Large intestine (tissue), 12 donors: ENCODE measurements around the gene RPL6. TPM values are rescaled to one million over a fixed set of nuclear protein-coding genes. Genes with fewer than 3 reads are reported as not detected.
"Not testable (repeated sequence)": the region's sequence is repeated elsewhere in the genome, so short reads cannot be mapped to it uniquely, and the experiment has no call there.

ENCODE experiments used
- DNase-seq, 2 donors: peaks; one replicate each; pipeline versions ENCODE4 v3.0.0 to v3.0.0-alpha.2; 2013
- H3K27ac ChIP-seq: one replicate; pipeline ENCODE4 v1.5.1; 2013; ENCODE audit warnings: low read length
- H3K27me3 ChIP-seq: 2 replicates; pipeline ENCODE4 v1.6.1; 2013; ENCODE audit warnings: low read length; ENCODE audit not compliant: control insufficient read depth, insufficient read depth
- H3K36me3 ChIP-seq: 2 replicates; pipeline ENCODE4 v1.6.1; 2013; ENCODE audit warnings: low read length; ENCODE audit not compliant: control insufficient read depth, insufficient read depth
- H3K4me1 ChIP-seq: one replicate; pipeline ENCODE4 v1.6.1; 2013; ENCODE audit warnings: low read length; ENCODE audit not compliant: control insufficient read depth, insufficient read depth
- H3K4me3 ChIP-seq: one replicate; pipeline ENCODE4 v1.5.1; 2013; ENCODE audit warnings: low read length
- H3K9me3 ChIP-seq: one replicate; pipeline ENCODE4 v1.6.1; 2013; ENCODE audit warnings: mild to moderate bottlenecking, low read depth, low read length, moderate library complexity; ENCODE audit not compliant: control insufficient read depth
- WGBS: methylation state at CpG from one replicate; pipeline ENCODE4 v1.1.5; 2013; ENCODE audit warnings: low lambda C conversion rate; ENCODE audit not compliant: insufficient coverage; 5-methylcytosine and 5-hydroxymethylcytosine counted together
- long read RNA-seq, 11 donors: transcript quantifications; one replicate each; lab custom pipeline, GENCODE V29; 2026
- polyA plus RNA-seq: library from polyadenylated mRNA; unstranded; fragments of 120-200 nt; gene quantifications from one replicate; pipeline ENCODE4 v1.2.1, GENCODE V29; 2013

The RPL6 gene
- polyA plus RNA-seq = 2,028 TPM
- long read RNA-seq, donor 1, transcript RPL6-201 (7 exons, 947 nt) = major isoform, 203 of 435 reads
- long read RNA-seq, donor 1, transcript RPL6-202 (7 exons, 1,074 nt) = minor isoform, 6 of 435 reads
- long read RNA-seq, donor 1, transcript RPL6-205 (3 exons, 583 nt) = minor isoform, 11 of 435 reads
- long read RNA-seq, donor 1, transcript RPL6-204 (2 exons, 612 nt) = minor isoform, 10 of 435 reads
- long read RNA-seq, donor 1, partial matches to known transcripts = 196 of 435 reads
- long read RNA-seq, donor 1, other reads (novel, unspliced or antisense) = 9 of 435 reads
- long read RNA-seq, donor 2, transcript RPL6-202 (7 exons, 1,074 nt) = minor isoform, 10 of 906 reads
- long read RNA-seq, donor 2, transcript RPL6-201 (7 exons, 947 nt) = major isoform, 344 of 906 reads
- long read RNA-seq, donor 2, transcript RPL6-204 (2 exons, 612 nt) = minor isoform, 12 of 906 reads
- long read RNA-seq, donor 2, transcript RPL6-205 (3 exons, 583 nt) = minor isoform, 38 of 906 reads
- long read RNA-seq, donor 2, partial matches to known transcripts = 457 of 906 reads
- long read RNA-seq, donor 2, other reads (novel, unspliced or antisense) = 43 of 906 reads
- long read RNA-seq, donor 3 = 0 reads
- long read RNA-seq, donor 4, transcript RPL6-201 (7 exons, 947 nt) = major isoform, 39 of 114 reads
- long read RNA-seq, donor 4, partial matches to known transcripts = 70 of 114 reads
- long read RNA-seq, donor 4, other reads (novel, unspliced or antisense) = 0 of 114 reads
- long read RNA-seq, donor 5, transcript RPL6-202 (7 exons, 1,074 nt) = minor isoform, 5 of 418 reads
- long read RNA-seq, donor 5, transcript RPL6-205 (3 exons, 583 nt) = minor isoform, 6 of 418 reads
- long read RNA-seq, donor 5, transcript RPL6-201 (7 exons, 947 nt) = major isoform, 192 of 418 reads
- long read RNA-seq, donor 5, partial matches to known transcripts = 185 of 418 reads
- long read RNA-seq, donor 5, other reads (novel, unspliced or antisense) = 25 of 418 reads
- long read RNA-seq, donor 6, transcript RPL6-201 (7 exons, 947 nt) = major isoform, 328 of 806 reads
- long read RNA-seq, donor 6, transcript RPL6-202 (7 exons, 1,074 nt) = minor isoform, 12 of 806 reads
- long read RNA-seq, donor 6, transcript RPL6-204 (2 exons, 612 nt) = minor isoform, 15 of 806 reads
- long read RNA-seq, donor 6, transcript RPL6-205 (3 exons, 583 nt) = minor isoform, 19 of 806 reads
- long read RNA-seq, donor 6, partial matches to known transcripts = 390 of 806 reads
- long read RNA-seq, donor 6, other reads (novel, unspliced or antisense) = 39 of 806 reads
- long read RNA-seq, donor 7, transcript RPL6-204 (2 exons, 612 nt) = minor isoform, 9 of 609 reads
- long read RNA-seq, donor 7, transcript RPL6-202 (7 exons, 1,074 nt) = minor isoform, 5 of 609 reads
- long read RNA-seq, donor 7, transcript RPL6-201 (7 exons, 947 nt) = major isoform, 236 of 609 reads
- long read RNA-seq, donor 7, transcript RPL6-205 (3 exons, 583 nt) = minor isoform, 16 of 609 reads
- long read RNA-seq, donor 7, partial matches to known transcripts = 329 of 609 reads
- long read RNA-seq, donor 7, other reads (novel, unspliced or antisense) = 11 of 609 reads
- long read RNA-seq, donor 8, transcript RPL6-205 (3 exons, 583 nt) = minor isoform, 25 of 1,205 reads
- long read RNA-seq, donor 8, transcript RPL6-204 (2 exons, 612 nt) = minor isoform, 13 of 1,205 reads
- long read RNA-seq, donor 8, transcript RPL6-202 (7 exons, 1,074 nt) = minor isoform, 10 of 1,205 reads
- long read RNA-seq, donor 8, transcript RPL6-201 (7 exons, 947 nt) = major isoform, 468 of 1,205 reads
- long read RNA-seq, donor 8, partial matches to known transcripts = 648 of 1,205 reads
- long read RNA-seq, donor 8, other reads (novel, unspliced or antisense) = 38 of 1,205 reads
- long read RNA-seq, donor 9, transcript RPL6-202 (7 exons, 1,074 nt) = minor isoform, 10 of 1,422 reads
- long read RNA-seq, donor 9, transcript RPL6-201 (7 exons, 947 nt) = major isoform, 382 of 1,422 reads
- long read RNA-seq, donor 9, transcript RPL6-204 (2 exons, 612 nt) = minor isoform, 35 of 1,422 reads
- long read RNA-seq, donor 9, transcript RPL6-205 (3 exons, 583 nt) = minor isoform, 29 of 1,422 reads
- long read RNA-seq, donor 9, partial matches to known transcripts = 911 of 1,422 reads
- long read RNA-seq, donor 9, other reads (novel, unspliced or antisense) = 47 of 1,422 reads
- long read RNA-seq, donor 10, transcript RPL6-205 (3 exons, 583 nt) = minor isoform, 24 of 975 reads
- long read RNA-seq, donor 10, transcript RPL6-202 (7 exons, 1,074 nt) = minor isoform, 9 of 975 reads
- long read RNA-seq, donor 10, transcript RPL6-204 (2 exons, 612 nt) = minor isoform, 19 of 975 reads
- long read RNA-seq, donor 10, transcript RPL6-201 (7 exons, 947 nt) = major isoform, 396 of 975 reads
- long read RNA-seq, donor 10, partial matches to known transcripts = 464 of 975 reads
- long read RNA-seq, donor 10, other reads (novel, unspliced or antisense) = 57 of 975 reads
- long read RNA-seq, donor 11, transcript RPL6-201 (7 exons, 947 nt) = major isoform, 278 of 677 reads
- long read RNA-seq, donor 11, transcript RPL6-205 (3 exons, 583 nt) = minor isoform, 16 of 677 reads
- long read RNA-seq, donor 11, transcript RPL6-204 (2 exons, 612 nt) = minor isoform, 16 of 677 reads
- long read RNA-seq, donor 11, partial matches to known transcripts = 335 of 677 reads
- long read RNA-seq, donor 11, other reads (novel, unspliced or antisense) = 24 of 677 reads

GRCh38 chr12:112409064-112409905 lies at the start of gene RPL6:
RPL6 (minus strand) TSS chr12:112409605; CDS start chr12:112408656, 949 bp downstream.
- peak within 1 kb of the TSS; percentile 94 for H3K27ac ChIP-seq
- peak; percentile 88 to 96 for DNase-seq
- peaks cover 37% of the 10 kb centered on the region for H3K36me3 ChIP-seq
- 7% methylated on average over 3 of the region's 46 CpGs for WGBS
- H3K27me3 ChIP-seq = no peaks in the 10 kb centered on the region
- peak within 1 kb of the TSS; percentile 99 for H3K4me3 ChIP-seq
- H3K4me1 ChIP-seq = peaks cover 3% of the 10 kb centered on the region
- no peaks in the 10 kb centered on the region for H3K9me3 ChIP-seq

GRCh38 chr12:112458751-112459150 lies 49.3 kb upstream of the RPL6 start:
- no peak for DNase-seq
- H3K27me3 ChIP-seq = no peaks in the 10 kb centered on the region
- H3K4me3 ChIP-seq = no peak overlapping the region
- H3K4me1 ChIP-seq = no peaks in the 10 kb centered on the region
- peaks cover 51% of the 10 kb centered on the region for H3K36me3 ChIP-seq
- 80% methylated on average over 1 of the region's 5 CpGs for WGBS
- no peaks in the 10 kb centered on the region for H3K9me3 ChIP-seq
- H3K27ac ChIP-seq = no peak overlapping the region

GRCh38 chr12:112458330-112458729 lies 48.9 kb upstream of the RPL6 start:
- no peaks in the 10 kb centered on the region for H3K27me3 ChIP-seq
- H3K9me3 ChIP-seq = no peaks in the 10 kb centered on the region
- no peak overlapping the region for H3K4me3 ChIP-seq
- H3K4me1 ChIP-seq = no peaks in the 10 kb centered on the region
- no peak overlapping the region for H3K27ac ChIP-seq
- peaks cover 54% of the 10 kb centered on the region for H3K36me3 ChIP-seq
- DNase-seq = no peak
- WGBS = no CpG with 5 or more reads among the region's 4 CpGs

GRCh38 chr12:112457142-112457541 lies 47.7 kb upstream of the RPL6 start:
- H3K36me3 ChIP-seq = peaks cover 57% of the 10 kb centered on the region
- not testable (repeated sequence) for H3K4me3 ChIP-seq, DNase-seq, H3K27me3 ChIP-seq, H3K27ac ChIP-seq, H3K4me1 ChIP-seq, H3K9me3 ChIP-seq
- no CpG with 5 or more reads among the region's 1 CpG for WGBS

GRCh38 chr12:112456029-112456428 lies 46.6 kb upstream of the RPL6 start:
- peaks cover 64% of the 10 kb centered on the region for H3K36me3 ChIP-seq
- no peaks in the 10 kb centered on the region for H3K9me3 ChIP-seq
- H3K4me1 ChIP-seq = no peaks in the 10 kb centered on the region
- H3K27me3 ChIP-seq = no peaks in the 10 kb centered on the region
- H3K27ac ChIP-seq = no peak overlapping the region
- 100% methylated on average over 1 of the region's 7 CpGs for WGBS
- no peak for DNase-seq
- no peak overlapping the region for H3K4me3 ChIP-seq

- H3K36me3 ChIP-seq = peaks cover 59% of the 10 kb centered on the region
- no CpG with 5 or more reads among the region's 4 CpGs for WGBS
- no peak overlapping the region for H3K27ac ChIP-seq
- no peaks in the 10 kb centered on the region for H3K4me1 ChIP-seq
- H3K4me3 ChIP-seq = no peak overlapping the region
- no peak for DNase-seq
- no peaks in the 10 kb centered on the region for H3K9me3 ChIP-seq
- no peaks in the 10 kb centered on the region for H3K27me3 ChIP-seq
These were observed 41.3 kb upstream of the RPL6 start for GRCh38 chr12:112450725-112451124.

- DNase-seq, H3K4me1 ChIP-seq, H3K9me3 ChIP-seq, H3K4me3 ChIP-seq, H3K27me3 ChIP-seq, H3K27ac ChIP-seq: not testable (repeated sequence)
- peaks cover 37% of the 10 kb centered on the region for H3K36me3 ChIP-seq
- no CpG with 5 or more reads among the region's 2 CpGs for WGBS
These were observed 38.8 kb upstream of the RPL6 start for GRCh38 chr12:112448165-112448564.

- H3K36me3 ChIP-seq = peaks cover 33% of the 10 kb centered on the region
- no peak overlapping the region for H3K27ac ChIP-seq
- H3K9me3 ChIP-seq = no peaks in the 10 kb centered on the region
- no peaks in the 10 kb centered on the region for H3K27me3 ChIP-seq
- 100% methylated on average over 1 of the region's 3 CpGs for WGBS
- DNase-seq = no peak
- H3K4me3 ChIP-seq = no peak overlapping the region
- H3K4me1 ChIP-seq = no peaks in the 10 kb centered on the region
These were observed 37.7 kb upstream of the RPL6 start for GRCh38 chr12:112447106-112447505.
